Panc1 (cell line): ENCODE measurements around the gene APOBEC3G.

Experiments
- POLR2AphosphoS5 ChIP-seq: IDR thresholded peaks from 2 replicates; pipeline ENCODE4 v1.6.1; 2012; ENCODE audit warnings: mild to moderate bottlenecking, low read depth, low read length, moderate library complexity
- REST ChIP-seq, 2 experiments: IDR thresholded peaks; 2 replicates each; pipeline ENCODE4 v1.6.1; 2011 to 2012; ENCODE audit warnings: low read depth in 2 of 2, control low read depth in 1 of 2, low read length in 1 of 2, mild to moderate bottlenecking in 1 of 2, moderate library complexity in 1 of 2; ENCODE audit not compliant: insufficient read depth in 1 of 2
- TCF7L2 ChIP-seq: IDR thresholded peaks from 2 replicates; pipeline ENCODE4 v1.6.1; 2011; ENCODE audit warnings: mild to moderate bottlenecking, low read depth, low read length, inconsistent platforms
- TF ChIP-seq, protein P1 (sequence below): fragments of 450-650 bp; IDR thresholded peaks from 2 replicates; pipeline ENCODE4 v1.5.1; 2017; ENCODE audit warnings: mild to moderate bottlenecking

DNA sequence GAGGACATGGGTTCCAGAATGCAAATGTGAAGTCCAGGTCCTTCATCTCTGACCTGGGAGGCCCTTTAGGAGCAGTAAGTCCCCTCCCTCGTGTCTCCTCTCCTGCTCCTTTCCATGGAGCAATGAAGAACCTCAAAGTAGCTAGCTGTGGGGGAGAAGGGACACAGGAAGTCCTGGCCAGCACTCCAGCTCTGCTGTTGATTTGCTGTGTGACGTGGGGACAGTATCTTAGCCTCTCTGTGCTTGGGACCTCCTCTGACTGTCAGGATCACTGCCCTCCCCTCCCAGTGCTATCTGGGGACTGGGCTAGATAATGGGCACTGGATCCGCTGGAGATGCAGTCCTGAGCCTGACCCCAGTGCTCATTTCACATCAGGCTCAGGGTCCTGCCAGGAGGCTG lies 18.9 kb downstream of the APOBEC3G start:
- TF ChIP-seq, protein P1, sequence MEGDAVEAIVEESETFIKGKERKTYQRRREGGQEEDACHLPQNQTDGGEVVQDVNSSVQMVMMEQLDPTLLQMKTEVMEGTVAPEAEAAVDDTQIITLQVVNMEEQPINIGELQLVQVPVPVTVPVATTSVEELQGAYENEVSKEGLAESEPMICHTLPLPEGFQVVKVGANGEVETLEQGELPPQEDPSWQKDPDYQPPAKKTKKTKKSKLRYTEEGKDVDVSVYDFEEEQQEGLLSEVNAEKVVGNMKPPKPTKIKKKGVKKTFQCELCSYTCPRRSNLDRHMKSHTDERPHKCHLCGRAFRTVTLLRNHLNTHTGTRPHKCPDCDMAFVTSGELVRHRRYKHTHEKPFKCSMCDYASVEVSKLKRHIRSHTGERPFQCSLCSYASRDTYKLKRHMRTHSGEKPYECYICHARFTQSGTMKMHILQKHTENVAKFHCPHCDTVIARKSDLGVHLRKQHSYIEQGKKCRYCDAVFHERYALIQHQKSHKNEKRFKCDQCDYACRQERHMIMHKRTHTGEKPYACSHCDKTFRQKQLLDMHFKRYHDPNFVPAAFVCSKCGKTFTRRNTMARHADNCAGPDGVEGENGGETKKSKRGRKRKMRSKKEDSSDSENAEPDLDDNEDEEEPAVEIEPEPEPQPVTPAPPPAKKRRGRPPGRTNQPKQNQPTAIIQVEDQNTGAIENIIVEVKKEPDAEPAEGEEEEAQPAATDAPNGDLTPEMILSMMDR = no peak
- TF ChIP-seq POLR2AphosphoS5 (no peak), REST (IDR thresholded peaks at IDR 0.05; ENCODE audit: insufficient read depth in 1 of 2, low read depth in 2 of 2, low read length in 1 of 2) (no peak), TCF7L2 (no peak)
